ENCODE measurements around the gene TLR9.
"Not testable (repeated sequence)": the region's sequence is repeated elsewhere in the genome, so short reads cannot be mapped to it uniquely, and the experiment has no call there.

Gene TLR9

GRCh38 chr3:52195823-52196331 is 29.6 kb downstream of the TLR9 start:
- no peak for DNase-seq (ENCODE audit: low read depth, low spot score)

GRCh38 chr3:52195291-52195597 is 30.2 kb downstream of the TLR9 start:
- no peak for DNase-seq (ENCODE audit: low read depth, low spot score)

GRCh38 chr3:52194485-52195290 is 30.8 kb downstream of the TLR9 start:
- DNase-seq (ENCODE audit: low read depth, low spot score), result no peak

- no peak for DNase-seq (ENCODE audit: low read depth, low spot score)
These were observed 32.4 kb downstream of the TLR9 start for GRCh38 chr3:52193065-52193464.

GRCh38 chr3:52191663-52192062 is 33.8 kb downstream of the TLR9 start:
- no peak for DNase-seq (ENCODE audit: low read depth, low spot score)

- no peak for DNase-seq (ENCODE audit: low read depth, low spot score)
These were observed 35.0 kb downstream of the TLR9 start for GRCh38 chr3:52190294-52191074.

GRCh38 chr3:52188556-52188955 is 36.9 kb downstream of the TLR9 start:
- no peak for DNase-seq (ENCODE audit: low read depth, low spot score)

GRCh38 chr3:52186729-52187128 is 38.7 kb downstream of the TLR9 start:
- no peak for DNase-seq (ENCODE audit: low read depth, low spot score)

GRCh38 chr3:52185837-52186236 is 39.6 kb downstream of the TLR9 start:
- no peak for DNase-seq (ENCODE audit: low read depth, low spot score)

- DNase-seq (ENCODE audit: low read depth, low spot score), result no peak
These were observed 40.1 kb downstream of the TLR9 start for GRCh38 chr3:52185311-52185710.

GRCh38 chr3:52184690-52185089 is 40.8 kb downstream of the TLR9 start:
- no peak for DNase-seq (ENCODE audit: low read depth, low spot score)

- no peak for DNase-seq (ENCODE audit: low read depth, low spot score)
These were observed 41.5 kb downstream of the TLR9 start for GRCh38 chr3:52183786-52184445.

- no peak for DNase-seq (ENCODE audit: low read depth, low spot score)
These were observed 42.8 kb downstream of the TLR9 start for GRCh38 chr3:52182691-52183090.

GRCh38 chr3:52182196-52182595 is 43.2 kb downstream of the TLR9 start:
- no peak for DNase-seq (ENCODE audit: low read depth, low spot score)

GRCh38 chr3:52181543-52181942 is 43.9 kb downstream of the TLR9 start:
- DNase-seq (ENCODE audit: low read depth, low spot score), result no peak

- no peak for DNase-seq (ENCODE audit: low read depth, low spot score)
These were observed 46.9 kb downstream of the TLR9 start for GRCh38 chr3:52178537-52178936.

GRCh38 chr3:52178126-52178525 is 47.3 kb downstream of the TLR9 start:
- not testable (repeated sequence) for DNase-seq (ENCODE audit: low read depth, low spot score)

GRCh38 chr3:52177701-52178042 is 47.8 kb downstream of the TLR9 start:
- DNase-seq (ENCODE audit: low read depth, low spot score), result no peak

- no peak for DNase-seq (ENCODE audit: low read depth, low spot score)
These were observed 48.3 kb downstream of the TLR9 start for GRCh38 chr3:52176951-52177700.

- no peak for DNase-seq (ENCODE audit: low read depth, low spot score)
These were observed 49.2 kb downstream of the TLR9 start for GRCh38 chr3:52176180-52176752.

- no peak for DNase-seq (ENCODE audit: low read depth, low spot score)
These were observed 49.8 kb downstream of the TLR9 start for GRCh38 chr3:52175416-52176179.
